Uterus (tissue), 2 donors: Measurements from ENCODE around the gene TFF2.

Experiments used
- POLR2A ChIP-seq, 2 donors: fragments of 450-650 bp; IDR thresholded peaks; one replicate each; pipeline ENCODE4 v1.6.1; 2016; ENCODE audit warnings: antibody characterized with exemption in 2 of 2, mild to moderate bottlenecking in 1 of 2, moderate library complexity in 1 of 2
- TF ChIP-seq, protein P1 (sequence below), 4 experiments: fragments of 200-600 bp in 2 of 4; fragments of 450-650 bp in 2 of 4; sonication (generic) in 2 of 4; IDR thresholded peaks; one replicate each; pipeline ENCODE4 v1.5.1; 2016 to 2019; ENCODE audit warnings: antibody characterized with exemption in 4 of 4, mild to moderate bottlenecking in 2 of 4, moderate library complexity in 1 of 4

DNA sequence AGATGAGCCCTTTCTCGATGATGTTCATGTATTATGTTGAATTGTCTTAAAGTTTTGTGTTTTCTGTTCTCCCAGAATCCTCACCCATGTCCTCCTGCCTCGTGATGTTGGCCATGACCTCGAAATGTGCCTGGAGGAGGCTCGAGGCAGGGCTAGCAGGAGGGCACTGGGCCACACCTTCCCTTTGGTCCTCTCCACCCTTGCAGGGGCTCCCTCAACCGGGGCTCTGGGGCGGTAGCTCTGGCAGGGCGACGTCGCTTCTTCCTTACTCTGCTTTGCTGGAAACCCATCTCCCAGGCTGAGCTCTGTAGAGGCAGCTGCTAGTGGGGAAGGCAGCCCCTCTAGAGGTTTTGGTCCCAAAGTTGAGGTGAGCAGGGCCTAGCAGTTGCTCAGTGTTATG is 49.8 kb downstream of the TFF2 start:
- no peak for TF ChIP-seq POLR2A (IDR thresholded peaks at IDR 0.05)
- TF ChIP-seq, protein P1, sequence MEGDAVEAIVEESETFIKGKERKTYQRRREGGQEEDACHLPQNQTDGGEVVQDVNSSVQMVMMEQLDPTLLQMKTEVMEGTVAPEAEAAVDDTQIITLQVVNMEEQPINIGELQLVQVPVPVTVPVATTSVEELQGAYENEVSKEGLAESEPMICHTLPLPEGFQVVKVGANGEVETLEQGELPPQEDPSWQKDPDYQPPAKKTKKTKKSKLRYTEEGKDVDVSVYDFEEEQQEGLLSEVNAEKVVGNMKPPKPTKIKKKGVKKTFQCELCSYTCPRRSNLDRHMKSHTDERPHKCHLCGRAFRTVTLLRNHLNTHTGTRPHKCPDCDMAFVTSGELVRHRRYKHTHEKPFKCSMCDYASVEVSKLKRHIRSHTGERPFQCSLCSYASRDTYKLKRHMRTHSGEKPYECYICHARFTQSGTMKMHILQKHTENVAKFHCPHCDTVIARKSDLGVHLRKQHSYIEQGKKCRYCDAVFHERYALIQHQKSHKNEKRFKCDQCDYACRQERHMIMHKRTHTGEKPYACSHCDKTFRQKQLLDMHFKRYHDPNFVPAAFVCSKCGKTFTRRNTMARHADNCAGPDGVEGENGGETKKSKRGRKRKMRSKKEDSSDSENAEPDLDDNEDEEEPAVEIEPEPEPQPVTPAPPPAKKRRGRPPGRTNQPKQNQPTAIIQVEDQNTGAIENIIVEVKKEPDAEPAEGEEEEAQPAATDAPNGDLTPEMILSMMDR (IDR thresholded peaks at IDR 0.05) = no peak
